HL-60 (cell line): ENCODE results near the gene PTPRD.

Experiments used
- DNase-seq, 2 experiments: peaks; one replicate each; pipeline ENCODE4 v3.0.0-alpha.2; 2010 to 2020; ENCODE audit warnings: low read depth in 1 of 2, low spot score in 1 of 2
- H3K27ac ChIP-seq: fragments of 250-450 bp; sonication (Bioruptor Pico); replicated peaks from 2 replicates; pipeline ENCODE4 v1.5.1; 2020; ENCODE audit warnings: mild to moderate bottlenecking, moderate library complexity
- H3K27me3 ChIP-seq: fragments of 250-450 bp; sonication (Bioruptor Pico); 2 replicates; pipeline ENCODE4 v1.5.1; 2021; ENCODE audit warnings: mild to moderate bottlenecking, moderate library complexity; ENCODE audit not compliant: insufficient read depth, poor library complexity, severe bottlenecking
- H3K4me3 ChIP-seq: replicated peaks from 2 replicates; pipeline ENCODE4 v1.5.1; 2011; ENCODE audit warnings: mild to moderate bottlenecking, control low read depth, low read length; ENCODE audit not compliant: insufficient read depth
- CTCF ChIP-seq: IDR thresholded peaks from one replicate; pipeline ENCODE4 v1.5.1; 2011; ENCODE audit warnings: low read length, control low read depth, inconsistent platforms; ENCODE audit not compliant: insufficient read depth
- GABPA ChIP-seq: IDR thresholded peaks from 2 replicates; pipeline ENCODE4 v1.6.1; 2012; ENCODE audit warnings: low read depth
- POLR2AphosphoS5 ChIP-seq: IDR thresholded peaks from 2 replicates; pipeline ENCODE4 v1.6.1; 2012; ENCODE audit warnings: low read depth
- REST ChIP-seq: IDR thresholded peaks from 2 replicates; pipeline ENCODE4 v1.6.1; 2012; ENCODE audit warnings: low read depth; ENCODE audit not compliant: insufficient replicate concordance
- SPI1 ChIP-seq: IDR thresholded peaks from 2 replicates; pipeline ENCODE4 v1.6.1; 2012; ENCODE audit warnings: low read depth, mild to moderate bottlenecking, borderline replicate concordance

Gene PTPRD

DNA sequence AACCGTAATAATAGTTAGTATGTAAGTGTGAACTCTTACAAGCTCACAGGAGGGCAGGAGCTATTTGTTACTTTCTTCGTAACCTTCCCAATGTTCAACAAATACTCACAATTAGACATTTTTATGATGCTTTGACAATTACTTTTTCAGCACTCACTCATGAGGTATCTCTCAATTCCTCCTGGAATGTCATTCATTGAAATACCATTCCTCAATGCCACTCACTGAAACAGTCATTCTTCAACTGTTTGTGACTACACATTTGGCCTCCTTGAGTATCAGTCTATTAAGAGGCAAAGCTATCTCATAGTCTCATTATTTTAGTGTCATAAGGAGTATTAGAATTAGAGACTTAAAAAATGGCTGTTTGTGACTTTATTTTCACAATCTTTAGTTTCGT, 2079.1 kb downstream of the PTPRD start:
- no peaks in the 10 kb centered on the region for H3K27me3 ChIP-seq
- H3K27ac ChIP-seq = no peak overlapping the region
- H3K4me3 ChIP-seq = no peak overlapping the region
- no peak for TF ChIP-seq REST
- no peak for TF ChIP-seq GABPA
- no peak for TF ChIP-seq POLR2AphosphoS5
- no peak for TF ChIP-seq SPI1
- TF ChIP-seq CTCF = no peak
- DNase-seq = no peak

DNA sequence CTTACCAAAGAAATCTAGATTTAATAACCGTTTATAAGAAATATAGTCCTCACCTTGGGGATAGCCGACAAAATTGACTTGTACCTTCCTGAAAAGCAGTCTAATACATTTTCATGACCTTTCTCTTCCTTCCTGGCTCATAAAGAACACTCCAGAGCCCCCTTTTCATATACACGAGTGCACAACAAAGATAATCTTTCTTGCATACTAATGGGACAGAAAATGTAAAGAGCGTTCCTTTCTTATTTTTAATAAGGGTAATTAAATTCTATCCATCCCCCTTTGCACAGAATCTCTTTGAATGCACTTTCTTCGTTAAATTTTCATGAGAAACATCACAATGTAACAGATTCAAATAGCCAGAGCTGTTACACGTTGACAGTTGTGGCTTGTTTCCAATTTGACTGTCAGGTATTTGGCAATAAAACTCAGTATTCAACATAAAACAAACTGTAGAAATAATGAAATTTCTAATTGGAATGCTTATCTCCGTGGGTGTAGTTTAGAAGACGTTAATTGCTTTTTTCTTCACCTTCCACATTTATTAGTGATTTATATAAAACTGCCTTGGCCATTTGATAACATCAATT, 2080.9 kb downstream of the PTPRD start:
- TF ChIP-seq GABPA (no peak), REST (no peak), POLR2AphosphoS5 (no peak), CTCF (no peak), SPI1 (no peak)
- H3K27me3 ChIP-seq = no peaks in the 10 kb centered on the region
- no peak overlapping the region for H3K4me3 ChIP-seq
- DNase-seq = no peak
- no peak overlapping the region for H3K27ac ChIP-seq

DNA sequence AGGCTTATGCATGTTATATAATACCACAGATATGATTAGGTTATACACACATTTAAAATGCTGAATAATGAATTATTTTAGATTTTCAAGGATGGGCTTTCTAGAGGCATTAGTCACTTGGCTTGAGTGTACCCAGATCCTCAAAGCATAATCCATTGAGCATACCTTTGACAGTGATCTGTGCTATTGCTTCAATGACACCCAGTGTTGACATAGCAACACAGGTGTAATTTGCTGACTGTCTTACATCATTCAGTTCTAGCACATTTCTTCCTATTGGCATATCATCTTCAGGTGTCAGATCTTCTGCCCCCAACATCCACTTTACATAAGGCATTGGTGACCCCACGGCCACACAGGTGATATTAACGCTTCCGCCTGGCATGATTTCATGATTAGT, 2091.7 kb downstream of the PTPRD start:
- no peaks in the 10 kb centered on the region for H3K27me3 ChIP-seq
- no peak overlapping the region for H3K4me3 ChIP-seq
- DNase-seq = no peak
- no peak overlapping the region for H3K27ac ChIP-seq
- TF ChIP-seq REST (no peak), GABPA (no peak), SPI1 (no peak), POLR2AphosphoS5 (no peak), CTCF (no peak)
